CD4-positive, alpha-beta T cell treated with Interleukin-4 for 1 hour (primary cell): Measurements from ENCODE around the gene PARN.
"Not testable (repeated sequence)": the region's sequence is repeated elsewhere in the genome, so short reads cannot be mapped to it uniquely, and the experiment has no call there.

Experiments used
- DNase-seq, 2 donors: peaks; one replicate each; pipeline ENCODE4 v3.0.0-alpha.2; 2020 to 2022

Gene PARN

GRCh38 chr16:14464192-14464591 is 165.9 kb downstream of the PARN start:
- DNase-seq: no peak

GRCh38 chr16:14462811-14463210 is 167.2 kb downstream of the PARN start:
- DNase-seq: no peak

- no peak for DNase-seq
Observed at GRCh38 chr16:14460726-14461125, 169.3 kb downstream of the PARN start.

- DNase-seq: no peak
Observed at GRCh38 chr16:14458576-14458975, 171.5 kb downstream of the PARN start.

- DNase-seq: no peak
Observed at GRCh38 chr16:14456793-14457481, 173.1 kb downstream of the PARN start.

GRCh38 chr16:14455573-14455972 is 174.5 kb downstream of the PARN start:
- no peak for DNase-seq

GRCh38 chr16:14454391-14454790 is 175.7 kb downstream of the PARN start:
- DNase-seq: no peak

GRCh38 chr16:14452066-14452465 is 178.0 kb downstream of the PARN start:
- DNase-seq: no peak

GRCh38 chr16:14450846-14451245 is 179.2 kb downstream of the PARN start:
- no peak for DNase-seq

GRCh38 chr16:14449790-14450480 is 180.1 kb downstream of the PARN start:
- DNase-seq: no peak

GRCh38 chr16:14449334-14449733 is 180.7 kb downstream of the PARN start:
- no peak for DNase-seq

GRCh38 chr16:14448879-14449278 is 181.2 kb downstream of the PARN start:
- DNase-seq: no peak

- no peak for DNase-seq
Observed at GRCh38 chr16:14447783-14448182, 182.3 kb downstream of the PARN start.

GRCh38 chr16:14446796-14447195 is 183.3 kb downstream of the PARN start:
- no peak for DNase-seq

- DNase-seq: no peak
Observed at GRCh38 chr16:14445937-14446715, 183.9 kb downstream of the PARN start.

GRCh38 chr16:14444979-14445810 is 184.9 kb downstream of the PARN start:
- no peak for DNase-seq

GRCh38 chr16:14441533-14441932 is 188.5 kb downstream of the PARN start:
- not testable (repeated sequence) for DNase-seq

- no peak for DNase-seq
Observed at GRCh38 chr16:14438256-14438655, 191.8 kb downstream of the PARN start.

- no peak for DNase-seq
Observed at GRCh38 chr16:14437426-14437825, 192.6 kb downstream of the PARN start.

- peak in 1 of 2 donors; percentile 5 for DNase-seq
Observed at GRCh38 chr16:14436401-14436955, 193.6 kb downstream of the PARN start.

GRCh38 chr16:14434860-14435259 is 195.2 kb downstream of the PARN start:
- no peak for DNase-seq

- DNase-seq: not testable (repeated sequence)
Observed at GRCh38 chr16:14428971-14429637, 201.0 kb downstream of the PARN start.
